ENCODE measurements around the gene BEST4. TPM values are rescaled to one million over a fixed set of nuclear protein-coding genes. Genes with fewer than 3 reads are reported as not detected.

The BEST4 gene
- total and polyA plus RNA-seq, 2 of the 13 experiments (the other 11 are each of a cell fraction or from before 2014, with no cell fraction given) = 0.77 to 1.4 TPM

DNA sequence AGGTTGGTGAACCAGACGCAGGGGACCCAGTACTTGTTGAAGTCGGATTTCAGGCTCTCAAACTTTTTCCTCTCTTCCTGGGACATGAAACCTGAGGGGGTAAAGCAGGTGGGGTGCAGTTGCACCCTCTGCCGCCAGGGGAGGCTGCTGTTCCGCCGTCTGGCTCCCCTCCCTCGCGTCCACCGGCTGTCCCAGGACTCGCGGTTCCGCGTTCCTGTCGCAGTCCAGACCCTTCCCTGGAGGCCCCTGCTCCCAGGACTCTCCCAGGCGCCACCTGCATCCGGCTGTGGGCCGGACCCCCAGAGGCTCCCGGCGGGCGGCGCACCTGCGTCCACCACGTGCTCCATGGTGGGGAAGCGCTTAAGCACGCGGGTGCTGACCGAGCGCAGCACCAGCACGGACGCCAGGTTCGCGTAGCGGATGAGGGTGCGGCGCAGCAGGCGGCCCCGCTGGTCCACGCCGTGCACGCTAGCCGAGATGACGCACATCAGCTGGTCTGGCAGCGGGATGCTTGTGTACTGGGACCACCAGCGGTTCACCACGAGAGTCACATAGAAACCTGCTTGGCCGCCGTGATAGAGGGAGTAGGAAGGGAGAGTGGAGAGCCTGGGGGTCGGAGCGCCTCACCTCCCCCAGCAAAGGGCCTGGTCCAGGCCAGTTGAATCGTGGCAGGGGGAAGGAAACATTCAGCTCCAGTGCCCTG is 1.7 kb downstream of the BEST4 start (continued):
- TF ChIP-seq, protein P1, sequence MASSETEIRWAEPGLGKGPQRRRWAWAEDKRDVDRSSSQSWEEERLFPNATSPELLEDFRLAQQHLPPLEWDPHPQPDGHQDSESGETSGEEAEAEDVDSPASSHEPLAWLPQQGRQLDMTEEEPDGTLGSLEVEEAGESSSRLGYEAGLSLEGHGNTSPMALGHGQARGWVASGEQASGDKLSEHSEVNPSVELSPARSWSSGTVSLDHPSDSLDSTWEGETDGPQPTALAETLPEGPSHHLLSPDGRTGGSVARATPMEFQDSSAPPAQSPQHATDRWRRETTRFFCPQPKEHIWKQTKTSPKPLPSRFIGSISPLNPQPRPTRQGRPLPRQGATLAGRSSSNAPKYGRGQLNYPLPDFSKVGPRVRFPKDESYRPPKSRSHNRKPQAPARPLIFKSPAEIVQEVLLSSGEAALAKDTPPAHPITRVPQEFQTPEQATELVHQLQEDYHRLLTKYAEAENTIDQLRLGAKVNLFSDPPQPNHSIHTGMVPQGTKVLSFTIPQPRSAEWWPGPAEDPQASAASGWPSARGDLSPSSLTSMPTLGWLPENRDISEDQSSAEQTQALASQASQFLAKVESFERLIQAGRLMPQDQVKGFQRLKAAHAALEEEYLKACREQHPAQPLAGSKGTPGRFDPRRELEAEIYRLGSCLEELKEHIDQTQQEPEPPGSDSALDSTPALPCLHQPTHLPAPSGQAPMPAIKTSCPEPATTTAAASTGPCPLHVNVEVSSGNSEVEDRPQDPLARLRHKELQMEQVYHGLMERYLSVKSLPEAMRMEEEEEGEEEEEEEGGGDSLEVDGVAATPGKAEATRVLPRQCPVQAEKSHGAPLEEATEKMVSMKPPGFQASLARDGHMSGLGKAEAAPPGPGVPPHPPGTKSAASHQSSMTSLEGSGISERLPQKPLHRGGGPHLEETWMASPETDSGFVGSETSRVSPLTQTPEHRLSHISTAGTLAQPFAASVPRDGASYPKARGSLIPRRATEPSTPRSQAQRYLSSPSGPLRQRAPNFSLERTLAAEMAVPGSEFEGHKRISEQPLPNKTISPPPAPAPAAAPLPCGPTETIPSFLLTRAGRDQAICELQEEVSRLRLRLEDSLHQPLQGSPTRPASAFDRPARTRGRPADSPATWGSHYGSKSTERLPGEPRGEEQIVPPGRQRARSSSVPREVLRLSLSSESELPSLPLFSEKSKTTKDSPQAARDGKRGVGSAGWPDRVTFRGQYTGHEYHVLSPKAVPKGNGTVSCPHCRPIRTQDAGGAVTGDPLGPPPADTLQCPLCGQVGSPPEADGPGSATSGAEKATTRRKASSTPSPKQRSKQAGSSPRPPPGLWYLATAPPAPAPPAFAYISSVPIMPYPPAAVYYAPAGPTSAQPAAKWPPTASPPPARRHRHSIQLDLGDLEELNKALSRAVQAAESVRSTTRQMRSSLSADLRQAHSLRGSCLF (CRISPR knock-in tag; IDR thresholded peaks at IDR 0.05; ENCODE audit: borderline replicate concordance) = no peak
- no peak for TF ChIP-seq ZNF180 (CRISPR knock-in tag; IDR thresholded peaks at IDR 0.05; ENCODE audit: borderline replicate concordance, low read depth)
- TF ChIP-seq HDAC1 (CRISPR knock-in tag; IDR thresholded peaks at IDR 0.05) = 0 out of 2 replicates have a peak, but pooled peaks have one; percentile 37
- TF ChIP-seq KAT8 (CRISPR knock-in tag; IDR thresholded peaks at IDR 0.05) = peak; percentile 73
- peak; percentile 52; the same call in 1 of the 2 replicates for TF ChIP-seq SAFB2 (CRISPR knock-in tag; IDR thresholded peaks at IDR 0.05; ENCODE audit: borderline replicate concordance, low read depth)
- no peak for TF ChIP-seq PRPF4 (IDR thresholded peaks at IDR 0.05; ENCODE audit: low read depth, low read length, poor library complexity, severe bottlenecking)
- no peak; the same call in 1 of the 2 replicates for TF ChIP-seq YEATS4 (CRISPR knock-in tag; IDR thresholded peaks at IDR 0.05; ENCODE audit: borderline replicate concordance)
- no peak for TF ChIP-seq ZNF30 (CRISPR knock-in tag; IDR thresholded peaks at IDR 0.05)
- TF ChIP-seq, protein P2, sequence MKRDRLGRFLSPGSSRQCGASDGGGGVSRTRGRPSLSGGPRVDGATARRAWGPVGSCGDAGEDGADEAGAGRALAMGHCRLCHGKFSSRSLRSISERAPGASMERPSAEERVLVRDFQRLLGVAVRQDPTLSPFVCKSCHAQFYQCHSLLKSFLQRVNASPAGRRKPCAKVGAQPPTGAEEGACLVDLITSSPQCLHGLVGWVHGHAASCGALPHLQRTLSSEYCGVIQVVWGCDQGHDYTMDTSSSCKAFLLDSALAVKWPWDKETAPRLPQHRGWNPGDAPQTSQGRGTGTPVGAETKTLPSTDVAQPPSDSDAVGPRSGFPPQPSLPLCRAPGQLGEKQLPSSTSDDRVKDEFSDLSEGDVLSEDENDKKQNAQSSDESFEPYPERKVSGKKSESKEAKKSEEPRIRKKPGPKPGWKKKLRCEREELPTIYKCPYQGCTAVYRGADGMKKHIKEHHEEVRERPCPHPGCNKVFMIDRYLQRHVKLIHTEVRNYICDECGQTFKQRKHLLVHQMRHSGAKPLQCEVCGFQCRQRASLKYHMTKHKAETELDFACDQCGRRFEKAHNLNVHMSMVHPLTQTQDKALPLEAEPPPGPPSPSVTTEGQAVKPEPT (CRISPR knock-in tag; IDR thresholded peaks at IDR 0.05; ENCODE audit: low read depth) = no peak
- no peak for TF ChIP-seq PRMT3 (CRISPR knock-in tag; IDR thresholded peaks at IDR 0.05; ENCODE audit: borderline replicate concordance, low read depth)
- TF ChIP-seq ZNF510 (CRISPR knock-in tag; IDR thresholded peaks at IDR 0.05; ENCODE audit: low read depth) = no peak
- no peak for TF ChIP-seq ZNF775 (CRISPR knock-in tag; IDR thresholded peaks at IDR 0.05; ENCODE audit: borderline replicate concordance)
- no peak for TF ChIP-seq ZNF589 (CRISPR knock-in tag; conservative IDR thresholded peaks at IDR 0.05)
- TF ChIP-seq, protein P3, sequence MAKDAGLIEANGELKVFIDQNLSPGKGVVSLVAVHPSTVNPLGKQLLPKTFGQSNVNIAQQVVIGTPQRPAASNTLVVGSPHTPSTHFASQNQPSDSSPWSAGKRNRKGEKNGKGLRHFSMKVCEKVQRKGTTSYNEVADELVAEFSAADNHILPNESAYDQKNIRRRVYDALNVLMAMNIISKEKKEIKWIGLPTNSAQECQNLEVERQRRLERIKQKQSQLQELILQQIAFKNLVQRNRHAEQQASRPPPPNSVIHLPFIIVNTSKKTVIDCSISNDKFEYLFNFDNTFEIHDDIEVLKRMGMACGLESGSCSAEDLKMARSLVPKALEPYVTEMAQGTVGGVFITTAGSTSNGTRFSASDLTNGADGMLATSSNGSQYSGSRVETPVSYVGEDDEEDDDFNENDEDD (CRISPR knock-in tag; IDR thresholded peaks at IDR 0.05; ENCODE audit: borderline replicate concordance) = peak; percentile 20; the same call in 1 of the 2 replicates
- no peak for TF ChIP-seq ATF7 (IDR thresholded peaks at IDR 0.05)
- TF ChIP-seq ATF7 (CRISPR knock-in tag; IDR thresholded peaks at IDR 0.05) = no peak
- TF ChIP-seq ZNF343 (CRISPR knock-in tag; IDR thresholded peaks at IDR 0.05) = no peak
- peak; percentile 32; the same call in 1 of the 2 replicates for TF ChIP-seq ARNT2 (CRISPR knock-in tag; IDR thresholded peaks at IDR 0.05; ENCODE audit: low read depth)
- no peak for TF ChIP-seq EHMT2 (IDR thresholded peaks at IDR 0.05; ENCODE audit: borderline replicate concordance, low read depth, low read length)
- no peak for TF ChIP-seq ATM (IDR thresholded peaks at IDR 0.05; ENCODE audit: borderline replicate concordance)
- TF ChIP-seq SIX1 (CRISPR knock-in tag; IDR thresholded peaks at IDR 0.05; ENCODE audit: borderline replicate concordance) = no peak
- TF ChIP-seq ZNF274 (CRISPR knock-in tag; IDR thresholded peaks at IDR 0.05) = peak; percentile 80

All from HepG2 (cell line).